Endothelial cell of umbilical vein (primary cell): ENCODE measurements around the gene USP11. TPM values are rescaled to one million over a fixed set of nuclear protein-coding genes. Genes with fewer than 3 reads are reported as not detected.

Experiments
- BruUV-seq: library from RNA; stranded (reverse); fragments of 400-500 nt; replicated peaks from 2 replicates; lab custom pipeline; 2021; lab: Mats Ljungman, UMichigan
- CTCF ChIA-PET: fragments of 300-600, 350-600 bp; sonication (Branson Sonifier 250); formaldehyde crosslinking; loops from one replicate; lab custom pipeline; 2021; ENCODE audit warnings: antibody characterized with exemption, inconsistent platforms; lab: Charles Lee
- POLR2A ChIA-PET: fragments of 300-600, 350-600 bp; sonication (Branson Sonifier 250); formaldehyde crosslinking; loops from one replicate; lab custom pipeline; 2021; ENCODE audit warnings: antibody characterized with exemption, inconsistent platforms; lab: Charles Lee
- DNase-seq: peaks from one replicate; pipeline ENCODE4 v3.0.0-alpha.2; 2011; ENCODE audit warnings: low read depth, low spot score
- FAIRE-seq: peaks from 2 replicates; lab custom pipeline; 2011; peaks lifted over from hg19 to GRCh38; lab: Jason Lieb, UNC
- H2AFZ ChIP-seq: 2 replicates; pipeline ENCODE4 v1.6.0; 2012; ENCODE audit warnings: low read depth, low read length, control low read depth, inconsistent platforms
- H3K27ac ChIP-seq: 2 replicates; pipeline ENCODE4 v1.5.1; 2011; ENCODE audit warnings: low read depth, mild to moderate bottlenecking, control low read depth, low read length, moderate library complexity; ENCODE audit not compliant: insufficient read depth
- H3K27me3 ChIP-seq, 2 experiments: 2 replicates each; pipeline versions ENCODE4 v1.6.0 to v1.6.1; 2011; ENCODE audit warnings: low read length in 2 of 2, mixed read lengths in 1 of 2; ENCODE audit not compliant: control insufficient read depth in 2 of 2, insufficient read depth in 2 of 2
- H3K36me3 ChIP-seq, 2 experiments: 2 replicates in 1 of 2; 3 replicates in 1 of 2; pipeline ENCODE4 v1.5.1; 2011; ENCODE audit warnings: low read length in 2 of 2, mild to moderate bottlenecking in 1 of 2, moderate library complexity in 1 of 2; ENCODE audit not compliant: control insufficient read depth in 2 of 2, insufficient read depth in 2 of 2; ENCODE audit errors: extremely low read depth in 1 of 2
- H3K4me1 ChIP-seq: 3 replicates; pipeline ENCODE4 v1.5.1; 2011; ENCODE audit warnings: mild to moderate bottlenecking, low read length; ENCODE audit not compliant: control insufficient read depth, insufficient read depth; ENCODE audit errors: extremely low read depth
- H3K4me2 ChIP-seq: 2 replicates; pipeline ENCODE4 v1.6.1; 2011; ENCODE audit warnings: low read length, control low read depth, mixed read lengths; ENCODE audit not compliant: insufficient read depth
- H3K4me3 ChIP-seq, 3 experiments: fragments of 200-600 bp in 1 of 3; sonication (generic), shearing (Covaris generic) in 1 of 3; replicated peaks in 1 of 3; 2 replicates each; pipeline ENCODE4 v1.5.1; 2011 to 2016; ENCODE audit warnings: control low read depth in 3 of 3, low read length in 3 of 3, mild to moderate bottlenecking in 2 of 3, inconsistent platforms in 1 of 3, low read depth in 1 of 3, moderate library complexity in 1 of 3; ENCODE audit not compliant: insufficient read depth in 1 of 3
- H3K79me2 ChIP-seq: 2 replicates; pipeline ENCODE4 v1.6.0; 2012; ENCODE audit warnings: low read length, inconsistent platforms; ENCODE audit not compliant: control insufficient read depth, insufficient read depth
- H3K9ac ChIP-seq: replicated peaks from 2 replicates; pipeline ENCODE3; 2011; ENCODE audit warnings: low read length, control low read depth; ENCODE audit not compliant: insufficient read depth; ENCODE audit errors: extremely low read depth
- H3K9me1 ChIP-seq: replicated peaks from 3 replicates; pipeline ENCODE4 v1.6.0; 2011; ENCODE audit warnings: mild to moderate bottlenecking, low read length; ENCODE audit not compliant: control insufficient read depth, insufficient read depth; ENCODE audit errors: extremely low read depth
- H3K9me3 ChIP-seq: replicated peaks from 2 replicates; pipeline ENCODE4 v1.5.1; 2012; ENCODE audit warnings: low read length, inconsistent platforms; ENCODE audit not compliant: control insufficient read depth, insufficient read depth
- H4K20me1 ChIP-seq: replicated peaks from 2 replicates; pipeline ENCODE3; 2011; ENCODE audit warnings: mild to moderate bottlenecking, low read length; ENCODE audit not compliant: control insufficient read depth, insufficient read depth; ENCODE audit errors: extremely low read depth
- CTCF ChIP-seq, 2 donors: IDR thresholded peaks; 1 replicate in 1 of 2; 2 replicates in 1 of 2; pipeline ENCODE4 v1.5.1; 2011; ENCODE audit warnings: low read length in 2 of 2, mild to moderate bottlenecking in 2 of 2, moderate library complexity in 2 of 2, control low read depth in 1 of 2, inconsistent platforms in 1 of 2, low read depth in 1 of 2; ENCODE audit not compliant: insufficient read depth in 1 of 2; ENCODE audit errors: extremely low read depth in 1 of 2
- EZH2 ChIP-seq: IDR thresholded peaks from 2 replicates; pipeline ENCODE4 v1.6.1; 2012; ENCODE audit warnings: borderline replicate concordance, low read depth, mild to moderate bottlenecking, moderate library complexity, low read length, inconsistent platforms; ENCODE audit not compliant: severe bottlenecking
- FOS ChIP-seq: IDR thresholded peaks from 2 replicates; pipeline ENCODE4 v1.6.1; 2011; ENCODE audit warnings: mild to moderate bottlenecking, low read length, moderate library complexity, borderline replicate concordance; ENCODE audit not compliant: insufficient read depth
- GATA2 ChIP-seq: IDR thresholded peaks from 2 replicates; pipeline ENCODE4 v1.7.0; 2011; ENCODE audit warnings: low read depth, mild to moderate bottlenecking, moderate library complexity, mixed read lengths, low read length; ENCODE audit not compliant: insufficient read length, insufficient read depth
- JUN ChIP-seq: IDR thresholded peaks from 2 replicates; pipeline ENCODE4 v1.6.1; 2011; ENCODE audit warnings: borderline replicate concordance, low read depth; ENCODE audit not compliant: insufficient read length, insufficient read depth
- MYC ChIP-seq: IDR thresholded peaks from one replicate; pipeline ENCODE4 v1.6.1; 2011; ENCODE audit warnings: mild to moderate bottlenecking, low read depth, low read length
- POLR2A ChIP-seq: IDR thresholded peaks from 2 replicates; pipeline ENCODE4 v1.6.1; 2012; ENCODE audit warnings: low read depth, mild to moderate bottlenecking, control low read depth, low read length
- POLR2AphosphoS5 ChIP-seq: IDR thresholded peaks from 2 replicates; pipeline ENCODE4 v1.6.1; 2012; ENCODE audit warnings: low read depth, mild to moderate bottlenecking, control low read depth, low read length, moderate library complexity; ENCODE audit not compliant: insufficient read depth
- dilution Hi-C: fragments of 300-500 bp; cut with MboI; formaldehyde crosslinking; loops from one replicate; pipeline ENCODE4 v1.15.0; 2019; ENCODE audit warnings: low sequenced_read_pairs; ENCODE audit not compliant: extremely low pct_ligation_motif_present
- intact Hi-C: fragments of 100-400 bp; cut with micrococcal nuclease; formaldehyde crosslinking; loops from one replicate; pipeline ENCODE4 v1.10.0; 2022
- polyA plus RNA-seq, 4 experiments: library from polyadenylated mRNA; depleted of rRNA in 3 of 4; stranded (reverse) in 3 of 4; unstranded in 1 of 4; fragments of >200 nt; gene quantifications; 2 replicates each; pipeline versions ENCODE4 v1.2.1 to v1.2.3, GENCODE V29; 2011 to 2012; ENCODE audit warnings: missing spikeins in 1 of 4
- total RNA-seq: library from RNA; stranded (reverse); gene quantifications from 2 replicates; pipeline ENCODE4 v1.2.3, GENCODE V29; 2021
- TF ChIP-seq, protein P1 (sequence below): IDR thresholded peaks from 2 replicates; pipeline ENCODE4 v1.6.1; 2011; ENCODE audit not compliant: insufficient read depth, insufficient read length

Gene USP11
- total and polyA plus RNA-seq, 2 donors (not counting 3 experiments of a cell fraction or from before 2014, with no cell fraction given), result 24.0 to 36.4 TPM

DNA sequence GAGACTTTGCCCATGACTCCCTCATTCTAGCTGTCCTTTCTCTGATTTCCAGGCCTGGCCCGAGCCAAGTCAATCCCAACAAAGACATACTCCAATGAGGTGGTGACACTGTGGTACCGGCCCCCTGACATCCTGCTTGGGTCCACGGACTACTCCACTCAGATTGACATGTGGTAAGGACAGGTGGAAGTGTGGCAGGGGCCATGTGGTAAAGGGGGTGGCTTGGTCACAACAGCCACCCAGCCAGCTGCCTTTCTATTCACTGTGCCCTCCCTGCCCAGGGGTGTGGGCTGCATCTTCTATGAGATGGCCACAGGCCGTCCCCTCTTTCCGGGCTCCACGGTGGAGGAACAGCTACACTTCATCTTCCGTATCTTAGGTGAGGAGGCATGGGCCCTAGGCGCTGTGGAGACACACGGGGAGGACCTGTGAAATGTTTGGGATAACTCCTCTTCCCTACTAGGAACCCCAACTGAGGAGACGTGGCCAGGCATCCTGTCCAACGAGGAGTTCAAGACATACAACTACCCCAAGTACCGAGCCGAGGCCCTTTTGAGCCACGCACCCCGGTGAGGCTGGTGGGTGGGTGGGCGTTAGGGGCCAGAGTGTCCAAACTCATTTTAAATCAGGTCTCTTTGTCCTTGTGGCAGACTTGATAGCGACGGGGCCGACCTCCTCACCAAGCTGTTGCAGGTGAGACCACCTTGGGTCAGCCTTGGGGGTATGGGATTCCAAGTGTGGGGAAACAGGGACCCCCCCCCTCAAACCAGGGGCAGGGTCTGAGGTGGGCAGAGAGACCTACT is 6.1 kb upstream of the USP11 start:
- Histone ChIP-seq H3K9me3 (no peaks in the 10 kb centered on the region), H3K4me1 (no peaks in the 10 kb centered on the region), H2AFZ (no peak overlapping the region), H3K9me1 (no peaks in the 10 kb centered on the region), H4K20me1 (no peaks in the 10 kb centered on the region), H3K79me2 (peaks cover 10% of the 10 kb centered on the region), H3K4me2 (no peak overlapping the region), H3K27ac (no peak overlapping the region), H3K4me3 (no peak overlapping the region), H3K27me3 (no peaks in the 10 kb centered on the region), H3K36me3 (peaks cover 8 to 39% of the 10 kb centered on the region in 2 experiments), H3K9ac (no peak overlapping the region)
- intact Hi-C loops (no loop called here), dilution Hi-C loops (no loop called here)
- POLR2A ChIA-PET, result no interaction called here
- BruUV-seq, result TSS peak; percentile 20
- no peak for FAIRE-seq
- CTCF ChIA-PET, result no interaction called here
- DNase-seq, result no peak
- TF ChIP-seq CTCF (IDR thresholded peaks at IDR 0.05; ENCODE audit: extremely low read depth in 1 of 2, insufficient read depth in 1 of 2, low read depth in 1 of 2, low read length in 2 of 2) (no peak), POLR2A (no peak), FOS (no peak), MYC (no peak), GATA2 (no peak), POLR2AphosphoS5 (no peak), JUN (no peak), EZH2 (no peak)
- TF ChIP-seq, protein P1, sequence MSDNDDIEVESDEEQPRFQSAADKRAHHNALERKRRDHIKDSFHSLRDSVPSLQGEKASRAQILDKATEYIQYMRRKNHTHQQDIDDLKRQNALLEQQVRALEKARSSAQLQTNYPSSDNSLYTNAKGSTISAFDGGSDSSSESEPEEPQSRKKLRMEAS, result no peak
